Globus pallidus (tissue), 1 donor: Measurements from ENCODE around the gene AJAP1.
"Not testable (repeated sequence)": the region's sequence is repeated elsewhere in the genome, so short reads cannot be mapped to it uniquely, and the experiment has no call there.

Experiments
- DNase-seq: peaks from one replicate; pipeline ENCODE4 v3.0.0-alpha.2; 2015; ENCODE audit warnings: low spot score

The AJAP1 gene, protein sequence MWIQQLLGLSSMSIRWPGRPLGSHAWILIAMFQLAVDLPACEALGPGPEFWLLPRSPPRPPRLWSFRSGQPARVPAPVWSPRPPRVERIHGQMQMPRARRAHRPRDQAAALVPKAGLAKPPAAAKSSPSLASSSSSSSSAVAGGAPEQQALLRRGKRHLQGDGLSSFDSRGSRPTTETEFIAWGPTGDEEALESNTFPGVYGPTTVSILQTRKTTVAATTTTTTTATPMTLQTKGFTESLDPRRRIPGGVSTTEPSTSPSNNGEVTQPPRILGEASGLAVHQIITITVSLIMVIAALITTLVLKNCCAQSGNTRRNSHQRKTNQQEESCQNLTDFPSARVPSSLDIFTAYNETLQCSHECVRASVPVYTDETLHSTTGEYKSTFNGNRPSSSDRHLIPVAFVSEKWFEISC

DNA sequence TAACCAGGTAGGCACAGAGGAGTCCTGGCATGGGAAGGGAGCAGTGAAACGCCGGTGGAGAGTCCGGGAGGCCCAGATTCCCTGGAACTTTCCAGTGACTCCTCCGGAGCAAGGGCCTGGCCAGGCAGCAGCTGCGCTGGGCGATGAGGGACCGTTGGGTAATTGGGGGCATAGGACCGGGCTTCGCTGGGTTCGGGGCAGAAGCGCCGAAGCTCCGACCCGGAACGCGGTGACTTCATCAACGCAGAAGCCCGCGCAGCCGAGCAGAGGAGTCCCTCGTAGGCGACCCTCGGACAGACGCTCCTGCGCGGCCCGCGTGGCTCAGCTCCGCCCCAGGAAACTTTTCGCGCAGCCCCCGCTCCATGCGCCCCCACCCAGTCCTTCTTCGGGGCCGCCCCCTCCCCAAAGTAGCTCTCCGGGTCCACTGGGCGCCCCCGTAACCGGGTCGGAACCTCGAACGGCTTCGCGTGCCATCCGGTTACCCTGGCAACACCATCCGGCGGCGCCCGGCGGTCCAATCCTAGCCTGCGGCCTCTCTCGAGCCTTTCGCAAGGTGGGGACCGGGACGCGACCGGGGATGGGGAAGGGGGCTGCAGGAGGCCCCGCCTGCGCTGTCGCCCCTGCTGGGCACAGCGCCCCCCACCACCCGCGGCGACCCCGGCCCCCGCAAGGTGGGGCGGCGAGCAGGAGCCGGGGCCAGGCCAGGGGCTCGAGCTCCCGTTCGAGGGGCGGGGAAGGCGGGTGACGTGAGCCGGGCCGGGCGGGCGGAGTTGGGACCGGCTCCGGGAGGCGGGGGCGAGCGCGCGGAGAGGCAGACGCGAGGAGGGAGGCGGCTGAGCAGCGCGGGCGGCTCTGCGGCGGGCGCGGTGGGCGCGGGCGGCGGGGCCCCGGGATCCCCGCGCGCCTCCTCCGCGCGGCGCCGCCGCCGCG lies at the start of gene AJAP1:
Gene AJAP1, plus strand, starts transcription at position 814 of the 930 bp plus-strand sequence. CDS start 817 bp downstream, outside the sequence.
- DNase-seq, result no peak

GRCh38 chr1:4605158-4605557 lies 49.3 kb upstream of the AJAP1 start:
- no peak for DNase-seq

DNA sequence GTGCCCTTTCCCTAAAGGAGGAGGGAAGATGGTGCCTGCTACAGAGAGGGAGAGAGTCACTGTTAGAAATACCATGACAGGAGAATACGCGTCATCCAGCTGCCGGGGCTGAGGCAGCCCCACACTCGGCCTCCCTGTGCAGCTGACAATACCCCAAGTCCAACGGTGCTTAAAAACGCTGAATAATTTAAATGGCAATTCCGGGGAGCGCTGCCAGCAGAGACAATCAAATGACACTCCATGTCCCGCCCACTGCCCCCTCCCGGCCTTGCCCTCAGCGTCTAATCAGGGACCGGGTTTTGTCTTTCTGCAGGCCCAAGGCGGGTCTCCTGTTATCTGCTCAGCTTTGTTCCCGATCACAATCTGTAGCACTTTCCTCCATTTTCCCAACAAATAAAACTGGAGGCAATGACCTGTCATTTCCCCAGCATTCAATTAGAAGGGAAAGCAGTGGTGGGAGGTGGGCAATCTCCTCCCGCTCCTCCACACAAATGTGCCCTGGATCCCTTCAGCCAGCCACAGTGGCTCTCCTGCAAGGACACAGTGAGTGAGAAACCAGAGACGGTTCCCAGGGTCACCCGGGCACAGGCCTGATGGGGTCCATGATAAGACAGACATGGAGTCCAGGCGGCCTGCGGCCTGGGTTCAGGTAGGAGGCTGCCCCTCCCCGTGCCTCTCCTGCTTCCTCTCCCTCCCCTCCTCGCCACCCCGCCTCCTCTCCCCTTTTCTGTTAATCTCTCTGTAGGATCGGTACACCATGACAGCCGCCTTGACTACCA lies 42.7 kb upstream of the AJAP1 start:
- no peak for DNase-seq

- no peak for DNase-seq
These were observed 41.4 kb upstream of the AJAP1 start for GRCh38 chr1:4612991-4613390.

DNA sequence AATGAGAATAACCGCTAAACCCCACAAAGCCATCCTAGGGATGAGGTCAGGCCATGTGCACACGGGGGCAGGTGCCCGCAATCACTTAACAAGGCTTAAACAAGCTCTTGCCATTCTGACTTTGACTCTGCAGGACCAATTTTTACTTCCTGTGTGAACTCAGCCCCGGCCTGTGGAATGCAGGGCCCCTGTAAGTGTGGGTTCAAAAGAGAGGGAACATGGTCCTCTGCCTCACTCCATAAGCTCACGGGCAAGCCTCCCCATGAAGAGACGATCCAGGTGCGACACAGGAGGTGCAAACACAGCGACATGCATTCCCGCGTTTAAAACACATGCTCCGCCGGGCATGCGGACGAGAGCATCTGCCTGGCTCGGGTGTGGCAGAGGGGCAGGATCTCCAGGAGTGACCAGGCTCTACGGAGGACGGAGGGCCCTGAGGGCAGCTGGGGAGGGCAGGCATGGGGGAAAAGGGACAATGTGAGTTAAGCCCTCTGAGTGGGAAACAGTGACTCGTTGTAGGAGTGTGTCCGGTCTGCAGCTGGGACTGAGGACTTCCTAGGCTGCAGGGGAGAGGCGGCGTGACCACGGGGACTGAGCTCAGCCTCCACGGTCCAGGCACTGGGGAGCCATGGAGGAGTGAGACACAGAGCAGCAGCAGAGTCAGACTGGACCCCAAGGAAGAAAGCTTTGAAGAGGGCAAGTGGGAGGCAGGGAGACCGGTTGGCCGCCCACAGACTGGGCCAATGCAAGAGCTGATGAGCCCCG lies 40.6 kb upstream of the AJAP1 start:
- DNase-seq, result no peak

DNA sequence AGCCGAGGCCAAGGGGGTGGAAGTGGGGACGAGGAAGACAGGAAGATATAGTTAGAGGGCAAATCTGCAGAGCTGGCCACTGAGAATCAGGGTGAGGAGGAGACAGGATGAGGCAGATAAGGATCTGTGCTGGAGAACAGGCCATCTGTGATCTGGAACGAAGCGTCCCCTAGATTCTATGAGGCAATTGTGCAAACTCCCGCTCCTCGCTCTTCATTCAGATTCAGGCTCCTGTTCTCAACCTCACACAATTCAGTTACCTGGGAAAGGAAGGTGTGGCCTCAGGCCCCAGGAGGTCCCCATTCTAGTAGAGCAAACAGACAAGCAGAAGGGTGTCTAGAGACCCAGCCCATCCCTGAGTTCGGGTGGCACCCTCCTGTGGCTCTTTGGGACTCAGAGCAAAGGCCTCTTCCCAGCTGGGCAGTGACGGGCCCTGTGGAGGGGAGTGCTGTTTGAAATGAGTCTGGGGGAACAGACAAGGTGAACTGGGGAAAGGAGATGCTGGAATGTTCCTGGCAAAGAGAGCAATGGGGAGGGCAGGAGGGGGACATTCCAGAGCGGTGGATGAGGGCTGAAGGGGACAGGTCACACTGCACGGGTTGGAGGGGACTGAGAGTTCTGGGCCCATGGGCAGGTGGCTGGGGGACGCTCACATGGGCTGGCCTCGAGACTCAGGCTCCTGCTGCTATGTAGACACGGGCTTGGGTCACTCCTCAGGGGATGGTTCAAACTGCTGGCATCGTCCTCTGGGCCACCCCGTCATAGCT lies 39.9 kb upstream of the AJAP1 start:
- DNase-seq, result no peak

DNA sequence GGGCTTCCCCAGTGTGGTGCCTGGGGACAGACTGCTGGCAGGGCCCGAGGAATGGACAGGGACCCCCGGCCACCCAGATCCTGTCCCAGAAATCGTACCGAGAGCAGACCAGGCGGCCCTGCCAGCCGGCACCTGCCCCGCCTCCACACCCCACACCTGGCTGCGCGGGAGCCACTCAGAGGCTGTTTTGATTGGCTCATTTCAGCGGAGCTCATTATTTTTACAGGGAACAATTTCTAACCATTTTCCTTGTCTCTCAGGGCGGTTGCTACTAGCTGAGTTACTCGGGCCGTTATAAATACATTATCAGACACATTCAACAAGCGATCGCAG lies 39.3 kb upstream of the AJAP1 start:
- no peak for DNase-seq

- no peak for DNase-seq
These were observed 38.9 kb upstream of the AJAP1 start for GRCh38 chr1:4615501-4615900.

GRCh38 chr1:4616831-4617465 lies 37.5 kb upstream of the AJAP1 start:
- no peak for DNase-seq

GRCh38 chr1:4617506-4617905 lies 36.9 kb upstream of the AJAP1 start:
- DNase-seq, result no peak

DNA sequence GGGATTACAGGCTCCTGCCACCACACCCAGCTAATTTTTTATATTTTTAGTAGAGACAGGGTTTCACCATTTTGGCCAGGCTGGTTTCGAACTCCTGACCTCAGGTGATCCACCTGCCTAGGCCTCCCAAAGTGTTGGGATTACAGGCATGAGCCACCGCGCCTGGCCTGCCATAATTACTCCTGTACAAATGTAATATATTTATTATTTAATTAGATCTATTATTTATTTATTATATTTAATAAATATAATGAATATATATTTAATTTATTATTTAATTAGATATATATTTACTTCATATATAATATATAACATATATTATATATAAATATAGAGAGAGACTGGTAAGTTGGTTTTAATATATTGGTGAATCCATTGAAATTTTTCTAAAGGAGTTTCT lies 35.6 kb upstream of the AJAP1 start:
- not testable (repeated sequence) for DNase-seq

DNA sequence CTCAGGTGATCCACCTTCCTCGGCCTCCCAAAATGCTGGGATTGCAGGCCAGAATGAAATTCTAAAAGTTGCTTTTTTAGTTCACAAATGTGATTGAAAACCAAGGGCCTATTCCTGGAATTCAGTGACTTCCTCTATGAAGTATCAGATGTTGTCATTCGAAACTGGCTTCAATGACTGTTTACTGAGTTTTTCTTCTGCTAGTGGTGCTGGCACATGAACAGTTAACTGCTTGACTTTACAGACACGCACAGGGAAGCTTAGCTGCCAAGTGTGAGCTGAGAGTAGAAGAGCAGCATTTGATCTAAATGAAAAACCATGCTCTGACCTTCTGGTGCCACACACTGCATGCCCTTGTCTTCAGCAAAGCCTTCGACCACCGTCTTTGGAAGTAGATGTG lies 32.8 kb upstream of the AJAP1 start:
- no peak for DNase-seq

GRCh38 chr1:4622821-4623220 lies 31.6 kb upstream of the AJAP1 start:
- DNase-seq, result no peak

DNA sequence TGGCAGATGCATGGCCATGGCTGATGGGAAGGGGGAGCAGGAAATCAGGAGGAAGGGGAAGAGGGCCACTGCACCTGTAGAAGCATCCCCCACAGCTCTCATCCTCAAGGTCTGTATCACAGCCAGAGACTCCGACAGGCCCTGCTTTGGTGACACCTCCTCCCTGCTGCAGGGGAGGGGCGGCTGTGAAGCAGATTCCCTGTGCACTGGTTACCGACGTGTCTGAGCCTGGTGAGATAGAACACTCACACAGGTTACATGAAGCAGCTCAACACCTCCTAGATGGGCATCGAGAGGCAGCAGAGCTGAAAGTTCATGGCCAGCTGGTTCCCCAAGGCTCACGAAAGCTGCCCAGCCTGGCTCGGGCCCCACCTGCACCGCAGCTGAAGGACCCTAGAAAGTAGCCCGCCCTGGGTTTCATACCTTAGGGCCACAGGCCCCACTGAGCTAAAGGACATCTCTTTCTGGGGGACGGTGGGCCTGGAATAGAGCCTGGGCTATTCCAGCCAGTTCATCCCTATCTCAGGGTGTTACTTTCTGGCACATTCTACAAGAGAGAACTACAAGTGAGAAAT lies 30.2 kb upstream of the AJAP1 start:
- no peak for DNase-seq

GRCh38 chr1:4624801-4625200 lies 29.6 kb upstream of the AJAP1 start:
- DNase-seq, result no peak

- no peak for DNase-seq
These were observed 28.3 kb upstream of the AJAP1 start for GRCh38 chr1:4626061-4626460.

DNA sequence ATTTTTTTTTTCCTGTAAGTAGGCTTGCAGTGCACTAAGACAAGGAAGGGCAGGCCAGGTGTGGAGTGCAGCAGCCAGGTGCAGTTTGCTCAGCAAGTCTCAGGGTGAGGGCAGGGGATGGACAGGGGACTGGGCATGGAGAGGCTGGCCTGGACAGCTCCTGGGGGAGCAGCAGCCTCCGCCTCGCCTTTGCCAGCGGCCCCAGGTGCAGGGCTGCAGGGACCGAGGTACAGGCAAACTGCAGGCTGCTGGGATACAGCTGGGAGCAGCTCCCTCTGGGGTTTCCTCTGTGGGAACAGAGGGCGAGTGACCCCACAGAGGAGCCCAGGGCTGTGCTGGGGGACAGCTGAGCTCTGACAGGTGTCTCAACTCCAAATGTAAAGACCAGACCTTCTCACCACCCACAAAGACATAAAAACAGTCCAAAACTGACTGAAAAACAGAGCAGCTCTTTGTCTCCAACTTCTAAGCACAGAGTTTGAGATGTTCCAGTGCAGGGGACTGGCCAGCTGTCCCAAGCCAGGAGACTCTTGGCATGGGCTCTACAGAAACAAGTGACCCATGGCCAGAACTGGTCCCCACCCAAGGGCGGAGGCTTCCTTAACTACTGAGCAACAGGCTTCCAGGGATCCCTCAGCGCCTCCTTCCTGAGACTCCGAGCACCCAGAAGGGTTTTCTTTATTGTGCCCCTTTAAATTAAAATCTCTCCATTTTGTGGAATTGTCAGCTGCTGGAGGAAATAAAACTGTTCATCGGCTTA lies 27.7 kb upstream of the AJAP1 start:
- DNase-seq, result no peak

- DNase-seq, result no peak
These were observed 27.1 kb upstream of the AJAP1 start for GRCh38 chr1:4627353-4627752.

- no peak for DNase-seq
These were observed 25.4 kb upstream of the AJAP1 start for GRCh38 chr1:4628992-4629391.
